Stimulated activated CD4-positive, alpha-beta T cell treated with anti-CD3 and anti-CD28 coated beads, Interleukin-12 subunit alpha, Interleukin-12 subunit beta, amount 100 ng/mL, for 24 hours (primary cell): ENCODE data around the gene LKAAEAR1.

Source experiments
- DNase-seq, 2 experiments: peaks; one replicate each; pipeline ENCODE4 v3.0.0-alpha.2; 2020; ENCODE audit warnings: low read depth in 2 of 2

LKAAEAR1 gene

DNA sequence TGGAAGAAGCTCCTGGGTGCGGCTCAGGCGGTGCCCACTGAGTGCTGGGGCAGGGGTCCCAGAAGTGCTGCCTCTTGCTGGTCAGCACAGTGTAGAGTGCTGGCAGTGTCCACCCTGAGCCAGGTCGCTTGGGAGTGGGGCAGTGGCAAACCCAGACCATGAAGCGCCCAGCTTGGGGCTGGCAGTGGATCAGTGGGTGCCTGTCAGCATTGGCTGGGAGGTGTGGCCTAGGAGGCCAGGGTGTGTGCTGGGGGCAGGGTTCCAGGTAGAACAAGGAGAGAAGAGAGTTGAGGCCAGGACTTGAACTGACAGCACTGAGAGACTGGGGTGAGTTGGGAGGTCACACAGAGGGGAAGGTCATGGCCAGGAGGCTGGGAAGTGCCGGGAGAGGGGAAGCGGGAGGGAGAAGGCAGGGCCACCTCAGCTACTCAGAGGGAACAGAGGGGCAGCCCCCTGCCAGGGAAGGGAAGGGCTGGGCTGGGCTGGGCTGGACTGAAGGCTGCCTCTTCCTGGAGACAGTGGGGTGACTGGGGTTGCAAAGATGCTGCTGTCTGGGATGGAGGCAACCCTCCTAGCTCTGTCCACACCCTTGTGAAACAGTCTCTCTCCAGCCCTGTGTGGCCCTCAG, 17.1 kb downstream of the LKAAEAR1 start:
- no peak for DNase-seq

DNA sequence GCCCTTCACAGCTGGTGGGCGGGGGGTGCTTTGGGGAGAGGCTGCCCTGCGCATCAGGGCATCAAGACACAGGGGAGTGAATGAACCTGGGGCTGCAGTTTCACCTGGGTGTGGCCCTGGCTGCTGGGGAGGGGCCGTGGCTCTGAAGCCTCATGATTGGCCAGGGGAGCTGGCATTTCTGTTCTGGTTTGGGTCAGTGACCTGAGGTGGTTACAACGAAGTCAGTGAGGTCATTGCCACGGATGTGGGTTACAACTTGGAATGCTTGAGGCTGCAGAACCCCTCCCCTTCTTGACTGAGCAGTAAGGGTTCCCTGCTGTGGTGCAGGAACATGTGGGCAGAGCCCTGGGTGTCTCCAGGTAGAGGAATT, 18.2 kb downstream of the LKAAEAR1 start:
- peak in 1 of 2 experiments; percentile 49 for DNase-seq

- no peak for DNase-seq
These were observed 18.9 kb downstream of the LKAAEAR1 start for GRCh38 chr20:64065062-64065973.

GRCh38 chr20:64064145-64064698, 20.0 kb downstream of the LKAAEAR1 start:
- no peak for DNase-seq

GRCh38 chr20:64063389-64064144, 20.6 kb downstream of the LKAAEAR1 start:
- no peak for DNase-seq

DNA sequence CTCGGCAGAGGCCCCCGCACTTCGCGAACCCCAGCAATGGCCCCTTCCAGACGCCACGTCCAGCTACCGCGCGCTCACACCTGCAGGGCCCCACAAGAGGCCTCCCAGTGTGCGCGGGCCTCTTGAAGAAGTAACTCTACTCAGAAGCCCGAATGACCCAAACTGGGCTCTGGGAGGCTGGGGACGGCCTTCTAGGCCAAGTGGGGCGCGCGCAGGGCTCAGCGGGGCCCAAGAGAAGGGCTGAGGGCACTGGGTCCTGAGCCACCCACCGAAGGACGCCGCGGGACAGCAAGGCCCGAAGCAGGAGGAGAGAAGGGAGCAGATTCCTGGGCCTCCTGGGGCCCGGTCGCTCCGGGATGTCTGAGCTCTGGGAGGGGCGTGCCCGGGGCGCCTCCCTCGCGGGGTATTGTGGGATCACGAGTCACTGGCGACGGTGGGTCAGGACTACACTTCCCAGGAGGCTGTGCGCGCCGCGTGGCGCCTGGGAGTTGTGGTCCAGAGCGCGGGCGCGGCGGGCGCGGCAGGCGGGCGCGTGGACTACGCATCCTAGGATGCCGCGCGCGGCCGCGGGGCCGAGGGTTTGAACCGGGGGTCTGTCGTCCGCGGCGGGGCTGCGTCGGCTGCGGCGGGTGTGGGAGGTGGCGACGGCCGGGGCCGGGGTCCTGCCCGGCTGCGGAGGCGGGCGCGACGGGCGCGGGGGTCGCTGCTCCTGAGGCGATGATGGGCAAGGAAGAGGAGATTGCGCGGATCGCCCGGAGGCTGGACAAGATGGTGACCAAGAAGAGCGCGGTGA, 21.4 kb downstream of the LKAAEAR1 start, which contains the start of gene TCEA2:
Gene TCEA2 (plus strand): TSS at position 603 of the 793 bp plus-strand sequence. CDS start 115 bp downstream, at position 718.
- DNase-seq: peak; percentile 94 to 95

DNA sequence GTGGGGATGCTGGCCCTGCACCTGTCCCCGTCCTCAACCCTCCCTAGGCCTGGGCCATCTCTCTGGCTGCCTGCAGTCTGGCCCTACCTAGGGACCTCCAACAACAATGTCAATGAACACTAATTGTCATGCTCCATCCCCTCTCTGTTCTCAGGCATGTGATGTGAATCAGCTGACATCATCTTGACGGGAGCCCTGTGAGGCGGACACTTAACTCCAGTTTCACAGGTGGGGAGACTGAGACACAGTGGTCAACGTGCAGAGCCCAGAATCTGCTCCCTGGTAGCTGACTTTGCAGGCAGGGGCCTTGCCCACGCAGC, 22.0 kb downstream of the LKAAEAR1 start:
- no peak for DNase-seq

DNA sequence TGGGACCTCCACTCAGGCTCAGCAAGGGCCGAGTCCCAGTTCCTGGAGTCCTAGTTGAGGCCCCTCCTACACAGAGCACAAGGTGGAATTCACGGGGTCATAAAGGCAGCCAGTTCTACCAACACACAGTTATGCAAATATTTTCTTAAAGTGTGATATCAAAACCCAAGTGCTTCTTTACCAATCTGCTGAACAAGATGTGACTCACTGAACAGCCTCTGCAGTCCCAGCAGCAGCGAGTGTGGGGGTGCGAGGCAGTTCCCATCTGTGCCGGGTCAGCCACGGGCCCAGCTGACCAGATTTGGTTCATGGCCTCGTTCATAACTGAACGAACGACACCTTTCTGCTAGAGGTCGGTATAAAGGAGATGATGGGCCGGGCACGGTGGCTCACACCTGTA, 25.7 kb downstream of the LKAAEAR1 start:
- DNase-seq: no peak

- peak; percentile 59 to 86 for DNase-seq
These were observed 26.3 kb downstream of the LKAAEAR1 start for GRCh38 chr20:64057628-64058498.

- no peak for DNase-seq
These were observed 27.1 kb downstream of the LKAAEAR1 start for GRCh38 chr20:64056889-64057627.

DNA sequence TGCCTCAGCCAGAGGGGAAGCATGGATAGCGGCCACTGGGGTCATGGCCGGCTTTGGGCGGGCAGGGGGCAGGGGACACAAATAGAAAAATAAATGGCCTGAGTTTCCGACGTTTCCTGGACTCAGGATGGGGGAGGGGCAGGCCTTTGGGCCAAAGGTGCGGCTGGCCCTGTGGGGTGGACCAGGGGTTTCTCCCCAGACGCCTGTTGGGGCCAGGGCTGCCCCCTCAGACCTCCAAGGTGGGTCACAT, 27.6 kb downstream of the LKAAEAR1 start:
- no peak for DNase-seq

DNA sequence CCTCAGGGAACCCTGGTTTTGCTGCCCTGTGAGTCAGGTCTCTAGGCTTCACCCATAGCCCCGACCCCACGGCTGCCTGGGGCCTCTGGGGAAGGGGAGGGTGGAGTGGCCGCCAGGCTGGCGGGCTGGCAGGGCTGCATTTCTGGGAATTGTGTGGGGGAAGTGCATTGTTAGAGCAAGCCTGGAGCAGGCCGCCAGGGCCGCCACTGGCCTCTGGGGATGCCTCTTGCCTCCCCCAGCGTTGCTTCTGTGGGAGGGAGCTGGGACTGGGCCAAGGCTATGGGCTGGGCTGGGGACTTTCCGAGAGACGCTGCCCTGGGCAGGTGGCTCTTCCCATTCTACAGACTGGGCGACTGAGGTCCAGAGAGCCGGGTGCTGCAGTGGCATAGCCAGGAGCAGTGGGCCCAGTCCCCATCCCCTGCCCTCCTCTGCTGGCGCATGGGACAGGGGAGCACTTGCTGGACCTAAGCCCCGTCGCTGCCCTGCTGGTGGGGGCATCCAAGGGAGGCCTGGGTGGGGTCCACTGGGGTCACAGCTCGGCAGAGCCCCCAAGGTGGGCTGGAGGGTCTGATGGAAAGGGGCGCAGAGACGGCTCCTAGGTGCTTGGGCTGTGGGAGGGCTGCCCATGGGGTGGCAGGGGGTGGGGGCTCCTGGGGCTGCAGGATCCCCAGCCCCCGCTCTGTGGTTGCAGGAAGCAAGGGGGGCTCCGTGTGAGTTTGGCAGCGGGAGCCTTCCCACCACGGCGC, 28.1 kb downstream of the LKAAEAR1 start:
- DNase-seq: no peak

DNA sequence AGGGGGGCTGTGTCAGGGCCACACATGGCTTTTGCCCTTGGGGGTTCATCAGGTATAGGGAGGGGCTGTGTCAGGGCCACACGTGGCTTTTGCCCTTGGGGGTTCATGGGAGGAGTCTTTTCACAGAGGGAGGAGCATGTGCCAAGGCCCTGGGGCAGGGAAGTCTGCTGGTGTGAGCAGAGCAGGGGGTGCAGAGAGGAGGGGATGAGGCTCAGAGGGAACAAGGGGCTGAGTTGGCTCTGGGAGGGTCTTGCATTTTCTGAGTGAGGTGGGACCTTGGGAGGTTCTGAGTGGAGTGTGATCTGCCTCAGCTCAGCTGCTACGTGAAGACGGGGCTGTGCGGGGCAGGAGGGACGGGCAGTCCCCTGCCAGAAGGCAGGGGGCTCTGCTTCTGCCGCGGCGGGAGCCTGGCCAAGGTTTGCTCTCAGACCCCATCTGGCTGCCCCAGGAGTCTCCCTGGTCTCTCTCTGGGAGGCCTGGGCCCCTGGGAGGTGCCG, 28.8 kb downstream of the LKAAEAR1 start:
- no peak for DNase-seq

GRCh38 chr20:64053841-64054661, 30.1 kb downstream of the LKAAEAR1 start:
- no peak for DNase-seq

DNA sequence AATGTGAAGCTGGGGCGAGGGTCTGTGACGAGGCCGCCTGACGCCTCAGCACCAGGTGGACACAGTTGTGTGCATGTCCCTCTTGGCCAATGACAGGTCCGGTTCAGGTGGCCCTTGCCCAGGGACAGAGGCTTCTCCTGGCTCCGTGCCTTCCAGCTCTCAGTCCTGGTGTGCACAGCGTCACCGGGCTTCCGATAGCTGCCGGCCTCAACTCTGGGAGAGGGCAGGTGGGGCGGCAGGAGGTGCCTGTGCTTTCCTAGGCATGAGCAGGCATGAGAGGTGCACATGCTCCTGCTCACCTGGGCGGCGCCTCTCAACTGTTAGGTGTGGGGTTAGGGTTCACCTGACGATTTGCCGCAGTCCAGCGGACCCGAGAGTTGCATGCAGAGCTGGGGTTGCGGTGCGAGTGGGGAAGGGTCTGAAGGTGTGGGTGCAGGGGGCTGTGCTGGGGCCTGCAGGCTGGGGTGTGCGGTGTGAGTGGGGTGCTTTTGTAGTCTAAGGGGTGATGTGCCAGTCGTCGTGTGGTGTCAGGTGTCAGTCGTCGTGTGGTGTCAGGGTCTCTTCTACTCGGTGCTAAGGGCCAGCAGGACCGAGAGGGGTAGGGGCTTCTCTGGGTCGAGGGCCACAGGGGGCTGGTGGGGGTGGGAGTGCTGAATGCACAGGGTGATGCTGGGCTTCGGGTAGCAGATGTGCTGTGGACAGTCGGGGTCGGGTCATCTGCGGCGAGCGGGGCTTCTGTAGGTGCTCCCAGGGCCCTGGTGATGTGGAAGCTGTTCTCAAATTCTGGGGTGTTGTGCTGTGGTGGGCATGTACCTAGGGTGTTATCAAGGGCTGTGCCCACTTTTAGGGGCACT, 31.0 kb downstream of the LKAAEAR1 start:
- DNase-seq: no peak

GRCh38 chr20:64052326-64052722, 31.9 kb downstream of the LKAAEAR1 start:
- no peak for DNase-seq
